ENCODE data around the gene PKDCC. TPM values are rescaled to one million over a fixed set of nuclear protein-coding genes. Genes with fewer than 3 reads are reported as not detected.

Gene PKDCC
- total RNA-seq, 2 experiments from 2014 or later = not detected

Other genes with a start within 250 kb of the PKDCC start
- 10 to 100 TPM; 65.8 to 65.9 TPM for gene EML4, start 121.3 kb downstream of the PKDCC start, total RNA-seq

All from activated naive CD4-positive, alpha-beta T cell treated with anti-CD3 and anti-CD28 coated beads for 36 hours (primary cell).